Mesodermal cell (in vitro differentiated cells): ENCODE data around the gene LRRC72.

Experiments used
- H3K27ac ChIP-seq: 2 replicates; pipeline ENCODE4 v1.7.0; 2013; ENCODE audit warnings: mild to moderate bottlenecking, low read depth, low read length, moderate library complexity; ENCODE audit not compliant: severe bottlenecking
- H3K36me3 ChIP-seq: 2 replicates; pipeline ENCODE4 v1.7.1; 2013; ENCODE audit warnings: mild to moderate bottlenecking, low read length, moderate library complexity; ENCODE audit not compliant: control insufficient read depth, insufficient read depth
- H3K4me1 ChIP-seq: one replicate; pipeline ENCODE4 v1.7.1; 2013; ENCODE audit warnings: mild to moderate bottlenecking, low read length; ENCODE audit not compliant: insufficient read depth, control insufficient read depth, poor library complexity, severe bottlenecking
- H3K4me3 ChIP-seq: 2 replicates; pipeline ENCODE4 v1.7.0; 2013; ENCODE audit warnings: low read length, control low read depth, mild to moderate bottlenecking; ENCODE audit not compliant: insufficient read depth, poor library complexity, severe bottlenecking; ENCODE audit errors: extremely low read depth
- H3K9me3 ChIP-seq: 2 replicates; pipeline ENCODE4 v1.7.1; 2013; ENCODE audit warnings: mild to moderate bottlenecking, low read length, moderate library complexity; ENCODE audit not compliant: control insufficient read depth
- WGBS, 2 experiments: methylation state at CpG; one replicate each; pipeline ENCODE4 v1.1.5; 2013; ENCODE audit warnings: missing lambda C conversion rate in 2 of 2; ENCODE audit not compliant: insufficient coverage in 2 of 2; 5-methylcytosine and 5-hydroxymethylcytosine counted together

LRRC72 gene

DNA sequence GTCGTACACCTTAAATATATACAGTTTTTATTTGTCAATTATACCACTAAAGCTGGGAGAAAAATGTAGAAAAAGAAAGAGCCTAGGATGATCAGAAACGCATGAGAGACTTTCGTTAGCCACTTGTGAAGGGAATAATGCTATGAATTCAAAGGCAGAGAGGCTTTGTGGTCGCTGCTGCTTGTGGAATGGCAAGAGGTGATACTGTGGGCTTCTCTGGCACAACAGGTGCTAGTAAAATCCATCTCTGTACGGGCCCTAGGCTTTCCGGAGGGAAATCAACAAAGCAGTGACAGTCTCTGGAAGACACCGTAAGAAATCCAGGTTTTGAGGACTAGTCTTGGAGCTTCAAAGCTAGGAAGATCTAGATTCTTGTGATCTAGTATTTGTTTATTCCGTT, 52.6 kb downstream of the LRRC72 start:
- Histone ChIP-seq H3K4me1 (no peaks in the 10 kb centered on the region), H3K27ac (no peak overlapping the region), H3K9me3 (no peaks in the 10 kb centered on the region), H3K4me3 (no peak overlapping the region), H3K36me3 (no peaks in the 10 kb centered on the region)
- WGBS, 2 experiments: 88 to 90% methylated on average over 6 to 7 of the region's 8 CpGs

DNA sequence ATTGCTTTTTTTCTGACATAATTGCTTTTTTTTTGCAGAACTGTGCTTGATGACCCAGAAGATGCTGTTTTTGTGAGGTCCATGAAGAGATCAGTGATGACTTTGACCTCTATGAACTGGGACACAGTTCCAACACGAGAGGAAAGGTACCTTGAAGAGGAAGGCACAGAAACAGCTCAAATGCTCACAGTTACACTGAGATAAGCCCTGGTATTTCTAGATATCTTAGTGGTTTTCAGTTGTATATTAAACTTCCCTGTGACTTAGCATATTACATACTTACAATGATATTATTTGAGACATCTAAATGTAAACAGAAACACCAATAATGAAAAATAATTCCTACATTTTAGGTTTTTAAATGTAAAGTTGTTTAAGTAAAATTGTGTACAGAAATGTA, 54.7 kb downstream of the LRRC72 start:
- Histone ChIP-seq H3K36me3 (no peaks in the 10 kb centered on the region), H3K9me3 (no peaks in the 10 kb centered on the region), H3K27ac (no peak overlapping the region), H3K4me3 (no peak overlapping the region), H3K4me1 (no peaks in the 10 kb centered on the region)
- WGBS, 2 experiments: 50 to 82% methylated on average over 1 of the region's 1 CpG

DNA sequence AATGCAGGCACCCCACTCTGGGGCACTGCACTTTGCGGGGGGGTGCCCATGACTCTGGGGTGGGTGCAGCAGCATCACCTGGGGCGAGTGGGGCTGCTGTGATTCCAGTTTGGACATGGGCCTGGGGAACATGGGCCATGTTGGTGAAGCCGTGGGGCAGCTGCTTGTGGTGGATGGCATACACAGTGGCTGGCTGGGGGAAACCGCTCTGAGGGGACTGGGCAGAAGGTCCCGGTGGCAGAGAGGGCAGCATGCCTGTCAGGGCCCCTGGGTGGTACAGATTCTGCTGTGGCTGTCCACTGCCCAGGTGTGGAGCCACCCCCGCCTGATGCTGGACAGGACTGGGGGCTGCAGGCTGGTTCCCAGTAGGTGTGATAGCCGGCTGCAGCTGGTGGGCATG, 57.2 kb downstream of the LRRC72 start:
- H3K36me3 ChIP-seq: no peaks in the 10 kb centered on the region
- WGBS, 2 experiments: 93 to 94% methylated on average over 7 of the region's 7 CpGs
- no peak overlapping the region for H3K27ac ChIP-seq
- no peaks in the 10 kb centered on the region for H3K9me3 ChIP-seq
- H3K4me3 ChIP-seq: no peak overlapping the region
- H3K4me1 ChIP-seq: no peaks in the 10 kb centered on the region

DNA sequence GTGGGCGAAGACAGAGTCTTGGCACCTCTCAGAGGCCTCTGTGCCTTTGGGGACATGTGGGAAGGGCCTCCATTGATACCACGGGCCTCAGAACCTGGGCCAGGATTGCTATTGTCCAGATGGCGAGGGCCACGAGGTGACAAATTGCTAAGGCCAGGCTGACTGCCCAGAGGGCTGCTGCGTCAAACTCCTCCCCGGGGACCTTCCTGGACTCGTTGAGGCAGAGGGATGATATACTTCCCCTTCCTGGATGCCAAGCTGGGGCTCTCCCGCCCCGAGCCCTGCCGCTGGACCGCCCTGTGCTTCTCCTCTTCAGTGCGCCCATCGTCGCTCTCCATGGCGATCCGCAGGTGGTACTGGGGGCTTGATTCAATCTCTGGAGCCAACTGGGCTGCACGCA, 58.9 kb downstream of the LRRC72 start:
- Histone ChIP-seq H3K9me3 (no peaks in the 10 kb centered on the region), H3K27ac (no peak overlapping the region), H3K36me3 (no peaks in the 10 kb centered on the region), H3K4me1 (peaks cover 3% of the 10 kb centered on the region), H3K4me3 (no peak overlapping the region)
- WGBS, 2 experiments: 95 to 96% methylated on average over 17 of the region's 17 CpGs

DNA sequence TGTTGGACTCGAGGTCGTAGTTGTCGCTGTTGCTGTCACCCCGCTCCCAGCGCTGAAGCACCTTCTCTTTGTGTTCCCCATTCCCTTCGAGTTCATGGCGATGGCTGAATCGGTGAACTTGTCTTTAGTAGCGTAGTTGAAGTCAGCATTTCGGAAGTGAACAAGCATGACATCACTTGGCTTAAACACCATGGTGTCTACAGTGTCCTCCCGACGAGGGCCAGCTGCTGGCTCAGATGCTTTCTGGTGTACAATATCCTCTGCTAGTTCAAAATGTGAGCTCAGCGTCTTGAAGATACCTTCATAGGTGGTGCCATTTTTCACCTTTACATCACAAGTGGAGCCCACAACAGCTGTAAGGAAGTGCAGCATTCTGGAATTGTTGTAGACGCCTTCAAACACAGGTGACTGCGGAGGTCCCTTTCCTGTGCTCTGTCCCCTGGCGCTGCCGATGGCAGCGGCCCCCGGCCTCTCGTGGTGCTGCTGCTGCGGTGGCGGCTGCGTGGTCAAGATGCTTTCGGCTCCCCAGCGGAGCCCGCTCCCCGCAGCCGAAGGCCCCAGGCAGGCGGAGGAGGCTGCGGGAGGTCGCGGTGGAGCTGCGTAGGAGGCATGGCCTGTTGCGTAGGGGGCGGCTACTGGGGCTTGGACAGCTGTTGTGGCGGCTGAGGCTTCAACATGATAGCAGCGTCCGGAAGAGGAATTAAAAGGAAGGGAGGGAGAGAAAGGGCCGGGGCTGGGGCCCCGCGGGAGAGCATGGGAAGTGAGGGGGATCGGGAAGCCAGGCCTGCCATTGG, 59.7 kb downstream of the LRRC72 start:
- WGBS, 2 experiments: 95 to 97% methylated on average over 22 to 33 of the region's 42 CpGs
- Histone ChIP-seq H3K4me3 (no peak overlapping the region), H3K27ac (no peak overlapping the region), H3K4me1 (peaks cover 3% of the 10 kb centered on the region), H3K36me3 (no peaks in the 10 kb centered on the region), H3K9me3 (no peaks in the 10 kb centered on the region)

DNA sequence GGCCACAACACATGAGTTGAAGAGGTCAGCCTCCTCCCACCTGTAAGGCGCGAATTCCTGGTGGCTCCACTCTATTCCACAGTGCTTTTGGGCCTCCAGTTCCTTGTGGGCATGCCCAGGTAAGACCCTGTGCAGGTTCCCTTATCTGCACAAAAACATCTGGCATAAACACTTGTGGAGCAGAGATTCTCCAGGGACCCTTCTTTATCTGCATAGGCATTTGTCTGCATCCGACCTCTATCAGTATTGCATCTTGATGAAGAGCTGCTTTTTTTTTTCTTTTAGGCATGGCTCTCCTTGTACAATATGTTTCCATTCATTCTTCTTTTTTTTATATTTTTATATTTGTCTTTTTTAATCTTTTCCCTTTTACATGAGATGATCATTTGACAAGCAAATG, 60.5 kb downstream of the LRRC72 start:
- Histone ChIP-seq H3K27ac (no peak overlapping the region), H3K4me3 (no peak overlapping the region), H3K9me3 (no peaks in the 10 kb centered on the region), H3K36me3 (no peaks in the 10 kb centered on the region), H3K4me1 (peaks cover 3% of the 10 kb centered on the region)
- 92 to 100% methylated on average over 2 of the region's 3 CpGs for WGBS, 2 experiments

DNA sequence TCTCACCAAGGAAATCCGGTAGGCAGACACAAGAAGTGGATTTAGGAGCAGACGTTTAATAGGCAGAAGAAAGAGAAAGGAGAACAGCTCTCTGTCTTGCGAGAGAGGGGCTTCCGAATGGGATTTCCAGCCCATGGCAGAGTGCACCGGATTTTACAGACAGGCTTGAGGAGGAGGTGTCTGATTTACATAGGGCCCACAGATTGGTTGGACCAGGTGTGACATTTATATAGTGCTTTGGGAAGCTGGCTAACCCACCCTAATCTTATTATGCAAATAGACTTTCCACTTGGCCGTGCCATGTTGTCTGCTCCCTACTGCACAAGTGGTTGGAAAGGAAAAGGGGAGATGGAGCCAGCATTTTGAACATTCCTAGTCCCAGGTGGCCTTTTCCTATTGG, 61.2 kb downstream of the LRRC72 start:
- Histone ChIP-seq H3K36me3 (no peaks in the 10 kb centered on the region), H3K9me3 (no peaks in the 10 kb centered on the region), H3K27ac (no peak overlapping the region), H3K4me3 (no peak overlapping the region), H3K4me1 (peaks cover 3% of the 10 kb centered on the region)
- WGBS, 2 experiments: 61 to 62% methylated on average over 5 of the region's 6 CpGs

DNA sequence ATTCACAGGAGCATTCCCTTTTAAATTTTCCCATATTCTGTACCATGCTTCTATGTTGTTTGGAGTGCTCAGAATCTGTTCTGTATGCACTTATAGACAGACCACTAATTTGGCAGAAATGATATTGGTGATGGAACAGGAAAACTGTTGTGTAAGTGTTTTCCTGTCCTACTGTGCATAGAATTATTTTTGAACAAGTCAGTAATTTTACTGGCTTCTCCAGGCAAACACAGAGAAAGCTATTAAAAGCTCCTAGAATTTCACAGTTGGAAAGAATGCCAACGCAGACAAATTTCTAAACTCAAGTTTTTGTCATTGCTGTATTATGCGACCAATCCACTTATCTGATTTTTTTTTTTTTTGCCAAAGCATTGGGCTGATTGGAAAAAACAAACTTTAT, 63.3 kb downstream of the LRRC72 start:
- 67 to 100% methylated on average over 1 of the region's 2 CpGs for WGBS, 2 experiments
- H3K4me1 ChIP-seq: peaks cover 10% of the 10 kb centered on the region
- no peak overlapping the region for H3K27ac ChIP-seq
- no peak overlapping the region for H3K4me3 ChIP-seq
- no peaks in the 10 kb centered on the region for H3K9me3 ChIP-seq
- H3K36me3 ChIP-seq: no peaks in the 10 kb centered on the region

DNA sequence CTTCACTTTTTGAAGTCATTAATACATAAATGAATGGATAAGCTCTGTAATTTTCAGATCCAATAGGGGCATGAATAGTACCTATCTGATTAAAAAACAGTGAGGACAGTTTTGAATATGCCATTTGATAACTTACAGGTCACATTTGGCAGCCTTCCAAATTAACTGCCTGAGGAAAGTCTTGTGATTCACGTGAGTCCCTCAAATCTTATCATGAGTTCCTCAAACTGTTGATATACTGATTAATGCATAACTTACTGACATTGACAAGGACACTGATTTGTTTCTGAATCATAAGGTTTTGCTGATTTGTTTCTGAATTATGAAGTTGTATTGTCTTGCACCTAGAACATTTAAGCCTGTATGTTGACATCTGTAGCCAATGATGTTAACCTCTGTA, 63.8 kb downstream of the LRRC72 start:
- Histone ChIP-seq H3K9me3 (no peaks in the 10 kb centered on the region), H3K36me3 (no peaks in the 10 kb centered on the region), H3K4me3 (no peak overlapping the region), H3K27ac (no peak overlapping the region), H3K4me1 (peaks cover 10% of the 10 kb centered on the region)
- WGBS, 2 experiments: no CpG with 5 or more reads among the region's 1 CpG

DNA sequence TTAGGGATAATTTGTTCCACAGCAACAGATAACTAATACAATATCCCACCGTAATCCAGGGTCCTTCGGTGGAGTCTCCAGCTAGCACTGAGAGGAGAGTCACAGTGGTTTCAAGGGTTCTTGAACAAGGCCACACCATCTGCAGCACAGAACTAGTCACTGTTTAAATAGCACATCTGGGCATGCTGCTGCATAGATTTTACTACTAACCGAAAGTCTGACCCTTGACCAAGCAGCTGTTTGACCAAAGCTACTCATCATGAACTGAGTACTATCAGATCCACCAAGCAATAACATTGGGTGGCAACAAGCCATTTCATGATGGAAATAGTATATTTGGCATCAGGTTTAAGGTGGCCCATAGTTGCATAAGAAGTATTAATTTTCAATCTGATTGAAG, 65.8 kb downstream of the LRRC72 start:
- peaks cover 10% of the 10 kb centered on the region for H3K4me1 ChIP-seq
- H3K9me3 ChIP-seq: no peaks in the 10 kb centered on the region
- 58 to 76% methylated on average over 2 to 3 of the region's 3 CpGs for WGBS, 2 experiments
- H3K4me3 ChIP-seq: no peak overlapping the region
- H3K27ac ChIP-seq: no peak overlapping the region
- H3K36me3 ChIP-seq: no peaks in the 10 kb centered on the region

DNA sequence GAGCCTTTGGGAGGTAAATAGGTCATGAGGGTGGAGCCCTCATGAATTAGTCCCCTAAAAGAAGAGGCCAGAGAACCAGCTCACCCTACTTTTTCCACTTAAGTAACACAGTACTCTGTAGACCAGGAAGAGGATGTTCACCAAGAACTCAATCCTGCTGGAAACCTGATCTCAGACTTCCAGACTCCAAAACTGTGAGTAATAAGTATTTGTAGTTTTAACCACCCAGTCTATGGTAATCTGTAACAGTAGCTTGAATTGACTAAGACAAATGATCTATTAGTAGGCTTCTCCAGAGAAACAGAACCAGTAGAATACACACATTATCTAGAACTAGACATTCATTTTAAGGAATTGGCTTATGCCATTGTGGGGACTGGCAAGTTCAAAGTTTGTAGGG, 67.4 kb downstream of the LRRC72 start:
- H3K9me3 ChIP-seq: no peaks in the 10 kb centered on the region
- no peak overlapping the region for H3K4me3 ChIP-seq
- H3K4me1 ChIP-seq: peaks cover 10% of the 10 kb centered on the region
- no peak overlapping the region for H3K27ac ChIP-seq
- H3K36me3 ChIP-seq: peaks cover 3% of the 10 kb centered on the region
